B cell (primary cell): ENCODE results near the gene SLC39A13. TPM values are rescaled to one million over a fixed set of nuclear protein-coding genes. Genes with fewer than 3 reads are reported as not detected.

Experiments
- ATAC-seq: fragments of 200-7000 bp; cut with Tn5 transposase; one replicate; pipeline ENCODE4 v1.10.0; 2021; ENCODE audit warnings: low read depth, mild to moderate bottlenecking, moderate number of reproducible peaks, moderate library complexity
- CTCF ChIA-PET: fragments of 350-600 bp; sonication (Branson Sonifier 250); formaldehyde crosslinking; loops from one replicate; lab custom pipeline; 2021; ENCODE audit warnings: antibody characterized with exemption, inconsistent platforms; lab: Charles Lee
- POLR2A ChIA-PET: fragments of 350-600 bp; sonication (Branson Sonifier 250); formaldehyde crosslinking; loops from one replicate; lab custom pipeline; 2021; ENCODE audit warnings: antibody characterized with exemption; lab: Charles Lee
- DNase-seq: peaks from one replicate; pipeline ENCODE4 v3.0.0; 2013
- H2AFZ ChIP-seq: 2 replicates; pipeline ENCODE4 v1.6.1; 2012; ENCODE audit warnings: mild to moderate bottlenecking, low read depth, low read length; ENCODE audit not compliant: insufficient read depth, poor library complexity, severe bottlenecking
- H3K27ac ChIP-seq, 2 donors: 1 replicate in 1 of 2; 2 replicates in 1 of 2; pipeline ENCODE4 v1.5.1; 2012 to 2013; ENCODE audit warnings: low read length in 2 of 2, mild to moderate bottlenecking in 2 of 2, moderate library complexity in 1 of 2
- H3K27me3 ChIP-seq, 4 experiments: fragments of 200-600 bp in 1 of 4; sonication (generic) in 1 of 4; replicated peaks in 1 of 4; 1 replicate in 2 of 4; 2 replicates in 2 of 4; pipeline versions ENCODE4 v1.6.1 to v1.7.0; 2013 to 2016; ENCODE audit warnings: low read length in 3 of 4, mild to moderate bottlenecking in 2 of 4, mixed read lengths in 1 of 4, moderate library complexity in 1 of 4; ENCODE audit not compliant: insufficient read depth in 4 of 4, control insufficient read depth in 3 of 4; ENCODE audit errors: control extremely low read depth in 1 of 4
- H3K36me3 ChIP-seq, 2 experiments: replicated peaks in 1 of 2; 1 replicate in 1 of 2; 2 replicates in 1 of 2; pipeline versions ENCODE4 v1.6.1 to v1.7.1; 2013; ENCODE audit warnings: low read length in 1 of 2; ENCODE audit not compliant: insufficient read depth in 2 of 2, control insufficient read depth in 1 of 2; ENCODE audit errors: control extremely low read depth in 1 of 2, extremely low read depth in 1 of 2
- H3K4me1 ChIP-seq, 2 donors: fragments of 200-600 bp in 1 of 2; sonication (generic) in 1 of 2; 1 replicate in 1 of 2; 2 replicates in 1 of 2; pipeline versions ENCODE4 v1.5.1 to v1.6.1; 2013 to 2017; ENCODE audit warnings: low read length in 2 of 2; ENCODE audit not compliant: control insufficient read depth in 2 of 2, insufficient read depth in 2 of 2
- H3K4me2 ChIP-seq: replicated peaks from 2 replicates; pipeline ENCODE3; 2012; ENCODE audit warnings: mild to moderate bottlenecking, low read depth, low read length; ENCODE audit not compliant: poor library complexity, severe bottlenecking
- H3K4me3 ChIP-seq, 5 experiments: fragments of 200-600 bp in 1 of 5; sonication (generic) in 1 of 5; 1 replicate in 3 of 5; 2 replicates in 2 of 5; pipeline versions ENCODE4 v1.5.1 to v1.7.0; 2011 to 2016; ENCODE audit warnings: low read length in 4 of 5, mild to moderate bottlenecking in 4 of 5, low read depth in 2 of 5, control low read depth in 1 of 5, moderate library complexity in 1 of 5; ENCODE audit not compliant: insufficient read depth in 1 of 5; ENCODE audit errors: control extremely low read depth in 1 of 5, extremely low read depth in 1 of 5
- H3K79me2 ChIP-seq: fragments of 200-600 bp; sonication (generic); one replicate; pipeline ENCODE4 v1.6.0; 2016; ENCODE audit warnings: low read length; ENCODE audit not compliant: control insufficient read depth, insufficient read depth
- H3K9ac ChIP-seq: fragments of 200-600 bp; sonication (generic); 2 replicates; pipeline ENCODE4 v1.6.1; 2017; ENCODE audit warnings: mild to moderate bottlenecking, low read length, moderate library complexity
- H3K9me3 ChIP-seq, 3 donors: one replicate each; pipeline versions ENCODE4 v1.6.1 to v1.7.1; 2013; ENCODE audit warnings: low read length in 2 of 3; ENCODE audit not compliant: control insufficient read depth in 2 of 3, insufficient read depth in 1 of 3; ENCODE audit errors: control extremely low read depth in 1 of 3
- H4K20me1 ChIP-seq: 2 replicates; pipeline ENCODE4 v1.6.0; 2012; ENCODE audit warnings: mild to moderate bottlenecking, low read length; ENCODE audit not compliant: insufficient read depth, control insufficient read depth, poor library complexity, severe bottlenecking
- H3K27ac Mint-ChIP-seq: one replicate; pipeline ENCODE4 v1.8.0; 2021; ENCODE audit warnings: mixed read lengths
- H3K27me3 Mint-ChIP-seq: one replicate; pipeline ENCODE4 v1.8.0; 2021; ENCODE audit warnings: mixed read lengths
- H3K4me1 Mint-ChIP-seq: one replicate; pipeline ENCODE4 v1.8.0; 2021; ENCODE audit warnings: mixed read lengths
- H3K4me3 Mint-ChIP-seq: one replicate; pipeline ENCODE4 v1.8.0; 2021; ENCODE audit warnings: mixed read lengths
- H3K9me3 Mint-ChIP-seq: one replicate; pipeline ENCODE4 v1.8.0; 2022; ENCODE audit warnings: mixed read lengths; ENCODE audit not compliant: insufficient read depth
- CTCF ChIP-seq: fragments of 200-600 bp; IDR thresholded peaks from one replicate; pipeline ENCODE4 v1.8.0; 2022; ENCODE audit warnings: antibody characterized with exemption, mild to moderate bottlenecking
- EZH2 ChIP-seq: IDR thresholded peaks from 2 replicates; pipeline ENCODE4 v1.6.1; 2012; ENCODE audit warnings: borderline replicate concordance, low read depth, mild to moderate bottlenecking, moderate library complexity, low read length; ENCODE audit not compliant: insufficient read depth, poor library complexity, severe bottlenecking
- WGBS: methylation state at CpG from one replicate; pipeline ENCODE4 v1.1.5; 2013; ENCODE audit warnings: missing lambda C conversion rate; ENCODE audit not compliant: insufficient coverage; 5-methylcytosine and 5-hydroxymethylcytosine counted together
- intact Hi-C: fragments of 100-400 bp; cut with micrococcal nuclease; formaldehyde crosslinking; loops from one replicate; pipeline ENCODE4 v1.10.0; 2022
- polyA plus RNA-seq: library from polyadenylated mRNA; depleted of rRNA; stranded (reverse); fragments of >200 nt; gene quantifications from 2 replicates; pipeline ENCODE4 v1.2.3, GENCODE V29; 2012
- total RNA-seq, 2 donors: library from RNA; stranded (reverse); fragments of 120-200 nt in 1 of 2; gene quantifications; 1 replicate in 1 of 2; 2 replicates in 1 of 2; pipeline versions ENCODE4 v1.2.3 to v1.2.4, GENCODE V29; 2013 to 2022

Gene SLC39A13
- total and polyA plus RNA-seq, 2 donors (not counting 1 experiment from before 2014, with no cell fraction given): 33.0 to 55.7 TPM

GRCh38 chr11:47360341-47360740, 48.0 kb upstream of the SLC39A13 start:
- peaks cover 92% of the 10 kb centered on the region for H4K20me1 ChIP-seq
- H3K4me1 Mint-ChIP-seq: peaks cover 30% of the 10 kb centered on the region
- H3K4me3 Mint-ChIP-seq: no peak overlapping the region
- H3K27ac Mint-ChIP-seq: peak overlapping the region; percentile 53
- TF ChIP-seq EZH2 (no peak), CTCF (no peak)
- H3K9ac ChIP-seq: no peak overlapping the region
- CTCF ChIA-PET: interaction anchor here (2.0 kb wide), 1 partner anchor 14 kb away, joined by 7 read pairs; no protein-coding TSS in a partner anchor
- H3K9me3 ChIP-seq: peaks cover 0 to 4% (median 0%) of the 10 kb centered on the region in 3 donors
- WGBS: 97% methylated on average over 15 of the region's 15 CpGs
- no peak overlapping the region for H3K27ac ChIP-seq
- POLR2A ChIA-PET: interaction anchor here (1.5 kb wide), 1 partner anchor 40 kb away, joined by 4 read pairs; no protein-coding TSS in a partner anchor
- ATAC-seq (no peak), DNase-seq (no peak)
- no peak overlapping the region for H3K4me2 ChIP-seq
- peaks cover 2 to 42% of the 10 kb centered on the region in 2 experiments for H3K36me3 ChIP-seq
- no peaks in the 10 kb centered on the region for H3K27me3 ChIP-seq
- H3K9me3 Mint-ChIP-seq: no peaks in the 10 kb centered on the region
- no peak overlapping the region for H2AFZ ChIP-seq
- H3K4me3 ChIP-seq: no peak overlapping the region
- peaks cover 77% of the 10 kb centered on the region for H3K79me2 ChIP-seq
- no peaks in the 10 kb centered on the region for H3K27me3 Mint-ChIP-seq
- H3K4me1 ChIP-seq: peaks cover 9 to 10% of the 10 kb centered on the region in 2 donors
- intact Hi-C loops: no loop called here

- H3K4me1 Mint-ChIP-seq: peaks cover 37% of the 10 kb centered on the region
- CTCF ChIA-PET: interaction anchor here (2.0 kb wide), 1 partner anchor 12 kb away, joined by 7 read pairs; no protein-coding TSS in a partner anchor
- ATAC-seq (no peak), DNase-seq (no peak)
- H3K9ac ChIP-seq: no peak overlapping the region
- POLR2A ChIA-PET: no interaction called here
- 90% methylated on average over 12 of the region's 13 CpGs for WGBS
- H2AFZ ChIP-seq: no peak overlapping the region
- H3K27me3 Mint-ChIP-seq: no peaks in the 10 kb centered on the region
- H3K27ac ChIP-seq: no peak overlapping the region
- no peak overlapping the region for H3K4me3 ChIP-seq
- H3K9me3 ChIP-seq: no peaks in the 10 kb centered on the region
- intact Hi-C loops: no loop called here
- H3K79me2 ChIP-seq: peaks cover 88% of the 10 kb centered on the region
- peaks cover 2 to 46% of the 10 kb centered on the region in 2 experiments for H3K36me3 ChIP-seq
- no peak for TF ChIP-seq EZH2
- no peak for TF ChIP-seq CTCF
- no peak overlapping the region for H3K4me3 Mint-ChIP-seq
- no peak overlapping the region for H3K4me2 ChIP-seq
- peak overlapping the region; percentile 29 for H3K27ac Mint-ChIP-seq
- peaks cover 92% of the 10 kb centered on the region for H4K20me1 ChIP-seq
- no peaks in the 10 kb centered on the region for H3K9me3 Mint-ChIP-seq
- H3K27me3 ChIP-seq: no peaks in the 10 kb centered on the region
- H3K4me1 ChIP-seq: peaks cover 12 to 14% of the 10 kb centered on the region in 2 donors
Observed at GRCh38 chr11:47361419-47361818, 47.0 kb upstream of the SLC39A13 start.
